ENCODE results near the gene TMEM53.

The TMEM53 gene

DNA sequence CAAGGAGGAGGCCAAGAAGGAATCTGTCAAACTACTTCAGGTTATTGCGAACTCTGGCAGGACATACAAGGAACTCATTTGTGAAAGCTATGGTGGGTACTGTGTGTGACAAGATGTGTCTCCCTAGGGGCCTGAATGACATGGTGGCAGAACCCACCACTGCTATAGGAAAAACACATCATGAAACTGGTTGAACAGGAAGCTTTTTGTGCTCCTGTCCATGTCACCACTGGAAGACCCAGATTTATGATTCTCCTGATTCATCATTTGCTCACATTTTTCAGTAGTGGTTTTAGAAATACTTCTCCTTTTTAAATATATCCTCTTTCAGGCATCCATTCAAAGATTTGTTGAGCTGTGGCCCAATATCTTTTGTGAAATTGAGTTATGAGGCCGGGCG is 23.9 kb upstream of the TMEM53 start:
- no peak for DNase-seq (ENCODE audit: low read depth in 3 of 3)

DNA sequence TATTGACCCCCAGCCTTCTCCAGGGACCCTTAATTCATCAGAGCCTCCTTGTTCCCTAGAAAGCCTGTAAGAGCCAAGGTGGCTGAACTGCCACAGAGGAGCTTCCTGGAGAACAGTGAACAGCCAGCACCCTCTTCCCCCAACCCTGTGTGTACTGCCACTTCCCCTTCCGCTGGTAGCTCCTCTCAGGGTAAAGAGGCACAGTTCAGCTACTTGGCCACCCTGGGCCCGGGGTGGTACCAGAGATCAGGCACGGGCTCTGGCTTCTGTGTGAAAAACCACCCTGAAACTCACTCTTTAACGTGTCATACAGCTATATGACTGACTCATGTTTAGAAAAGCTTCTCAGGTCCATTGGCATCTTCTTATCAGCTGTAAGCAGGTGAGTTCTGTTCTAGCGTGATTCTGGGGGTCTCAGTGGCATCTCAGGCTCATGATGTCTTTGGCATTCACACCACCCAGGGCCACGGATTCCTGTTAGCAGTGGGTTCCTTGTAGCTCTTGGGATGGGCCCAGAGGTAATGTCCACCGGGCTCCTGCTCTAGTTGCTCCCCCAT is 22.6 kb upstream of the TMEM53 start:
- peak in 1 of 3 experiments; percentile 14 for DNase-seq (ENCODE audit: low read depth in 3 of 3)

DNA sequence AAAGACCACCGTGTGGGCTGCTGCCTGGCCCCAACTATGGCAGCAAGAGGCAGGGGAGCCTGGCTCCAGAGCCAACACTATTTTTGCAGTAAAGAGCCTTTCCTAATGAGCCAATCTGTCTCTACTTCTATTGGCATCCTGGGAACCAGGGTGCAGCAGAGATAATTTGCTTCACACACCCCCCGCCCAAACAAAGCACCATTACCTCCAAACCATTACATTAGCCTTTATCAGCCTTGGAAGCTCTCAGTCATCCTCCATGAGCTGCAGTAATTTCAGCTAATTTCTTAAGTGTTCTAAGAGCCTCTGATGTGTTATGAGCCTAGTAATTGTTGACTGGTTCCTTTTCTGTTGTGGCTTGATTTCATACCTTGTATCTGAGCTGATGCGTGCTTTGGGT is 21.8 kb upstream of the TMEM53 start:
- DNase-seq (ENCODE audit: low read depth in 3 of 3): no peak

DNA sequence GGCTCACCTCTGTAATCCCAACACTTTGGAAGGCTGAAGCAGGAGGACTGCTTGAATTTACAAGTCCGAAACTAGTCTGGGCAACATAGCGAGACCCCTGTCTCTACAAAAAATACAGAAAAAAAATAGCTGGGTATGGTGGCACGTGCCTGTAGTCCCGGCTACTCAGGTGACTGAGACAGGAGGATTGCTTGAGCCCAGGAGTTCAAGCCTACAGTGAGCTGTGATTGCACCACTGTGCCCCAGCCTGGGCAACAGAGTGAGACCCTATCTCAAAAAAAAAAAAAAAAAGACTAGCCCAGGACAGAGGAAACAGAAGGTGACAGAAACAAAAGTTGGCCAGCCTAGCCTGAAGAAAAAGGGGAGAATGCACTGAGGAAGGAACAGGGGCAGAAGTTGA is 21.4 kb upstream of the TMEM53 start:
- no peak for DNase-seq (ENCODE audit: low read depth in 3 of 3)

DNA sequence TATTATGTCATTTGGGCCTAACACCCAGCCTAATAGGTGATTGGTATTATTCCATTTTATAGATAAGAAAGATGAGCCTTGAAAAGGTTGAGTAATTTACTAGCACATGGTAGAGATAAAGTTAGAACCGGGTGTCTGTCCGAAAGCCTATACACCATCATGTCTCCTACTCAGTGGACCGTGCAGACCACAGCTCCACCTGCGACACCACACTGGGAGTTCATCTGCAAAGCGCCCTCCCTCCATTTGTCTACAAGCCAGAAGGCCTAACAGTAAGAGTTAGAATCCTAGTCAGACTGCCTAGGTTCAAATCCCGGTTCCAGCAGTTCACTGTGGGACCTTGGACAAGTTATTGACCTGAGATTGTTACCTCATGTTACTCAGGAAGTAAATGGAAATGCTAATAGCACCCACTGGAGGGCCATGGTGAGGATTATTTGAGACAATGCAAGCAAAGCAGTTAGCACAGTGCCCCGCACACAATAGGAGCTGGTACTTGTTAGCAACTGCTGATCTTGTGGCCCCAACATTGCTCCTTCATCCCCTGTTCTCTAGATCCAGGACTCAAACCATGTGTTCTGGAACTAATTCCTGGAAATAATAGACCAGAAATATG is 20.7 kb upstream of the TMEM53 start:
- no peak for DNase-seq (ENCODE audit: low read depth in 3 of 3)

DNA sequence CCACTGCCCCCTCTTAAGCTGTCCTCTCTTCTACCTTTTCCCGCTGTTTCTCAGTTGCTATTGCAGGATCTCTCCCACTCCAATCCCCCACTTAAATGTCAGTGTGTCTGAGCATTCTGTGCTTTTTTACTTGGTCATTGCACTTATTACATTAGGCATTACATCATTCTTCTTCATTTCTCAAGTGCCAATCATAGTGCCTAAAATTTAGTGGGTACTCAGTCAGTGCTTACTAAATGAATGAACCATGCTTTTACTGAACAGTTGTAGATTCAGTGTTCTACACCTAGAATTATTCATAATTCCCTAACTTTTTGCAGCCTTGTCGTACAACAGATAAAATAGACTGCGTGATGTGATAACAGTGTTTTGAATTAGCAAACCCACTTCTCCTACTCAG is 19.6 kb upstream of the TMEM53 start:
- DNase-seq (ENCODE audit: low read depth in 3 of 3): no peak

GRCh38 chr1:44693159-44693558 is 18.9 kb upstream of the TMEM53 start:
- no peak for DNase-seq (ENCODE audit: low read depth in 3 of 3)

DNA sequence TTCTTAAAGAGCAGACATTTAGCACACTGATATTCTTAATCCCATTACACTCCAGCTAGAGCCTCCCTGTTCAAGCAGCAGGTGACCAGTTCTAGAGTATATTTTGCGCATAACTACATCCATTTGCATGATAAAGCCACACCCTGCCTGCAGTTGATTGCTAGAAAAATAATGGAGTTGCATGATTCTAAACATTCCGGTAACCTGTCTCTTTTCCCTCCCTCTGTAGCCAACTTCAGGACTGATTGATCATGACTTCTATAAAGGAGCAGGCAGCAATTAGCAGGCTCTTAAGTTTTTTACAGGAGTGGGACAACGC is 15.1 kb upstream of the TMEM53 start:
- DNase-seq (ENCODE audit: low read depth in 3 of 3): no peak

GRCh38 chr1:44688760-44689446 is 14.6 kb upstream of the TMEM53 start:
- no peak for DNase-seq (ENCODE audit: low read depth in 3 of 3)

GRCh38 chr1:44685881-44686280 is 11.6 kb upstream of the TMEM53 start:
- no peak for DNase-seq (ENCODE audit: low read depth in 3 of 3)

DNA sequence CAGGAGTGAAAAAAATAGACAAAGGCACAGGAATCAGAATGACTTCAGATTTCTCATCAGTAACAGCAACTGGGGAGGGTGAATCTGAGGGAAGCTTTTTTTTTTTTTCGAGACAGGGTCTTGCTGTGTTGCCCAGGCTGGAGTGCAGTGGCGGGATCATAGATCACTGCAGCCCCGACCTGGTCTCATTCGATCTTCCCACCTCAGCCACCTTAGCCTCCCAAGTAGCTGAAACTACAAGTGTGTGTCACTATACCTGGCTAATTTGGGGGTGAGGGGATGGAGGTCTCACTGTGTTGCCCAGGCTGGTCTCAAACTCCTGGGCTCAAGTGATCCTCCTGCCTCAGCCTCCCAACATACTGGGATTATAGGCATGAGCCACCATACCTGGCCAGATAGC is 10.9 kb upstream of the TMEM53 start:
- no peak for DNase-seq (ENCODE audit: low read depth in 3 of 3)

GRCh38 chr1:44684525-44684924 is 10.2 kb upstream of the TMEM53 start:
- no peak for DNase-seq (ENCODE audit: low read depth in 3 of 3)

DNA sequence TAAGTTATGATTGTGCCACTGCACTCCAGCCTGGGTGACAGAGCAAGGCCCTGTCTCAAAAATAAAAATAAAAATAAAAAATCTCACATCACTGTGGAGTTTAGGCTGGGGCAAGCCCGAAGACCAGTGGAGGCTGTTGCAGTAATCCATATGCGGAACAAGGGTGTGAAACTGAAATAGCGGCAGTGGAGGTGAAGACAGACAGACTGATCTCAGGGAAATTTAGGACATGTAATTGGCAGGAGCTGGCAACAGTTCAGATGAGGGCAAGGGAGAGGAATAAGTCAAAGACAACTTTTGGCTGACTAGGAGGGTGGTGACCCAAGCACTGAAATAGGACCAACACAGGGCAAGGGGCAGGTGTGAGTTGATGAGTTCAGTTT is 8.6 kb upstream of the TMEM53 start:
- no peak for DNase-seq (ENCODE audit: low read depth in 3 of 3)

- DNase-seq (ENCODE audit: low read depth in 3 of 3): no peak
Observed at GRCh38 chr1:44681905-44682882, 7.9 kb upstream of the TMEM53 start.

DNA sequence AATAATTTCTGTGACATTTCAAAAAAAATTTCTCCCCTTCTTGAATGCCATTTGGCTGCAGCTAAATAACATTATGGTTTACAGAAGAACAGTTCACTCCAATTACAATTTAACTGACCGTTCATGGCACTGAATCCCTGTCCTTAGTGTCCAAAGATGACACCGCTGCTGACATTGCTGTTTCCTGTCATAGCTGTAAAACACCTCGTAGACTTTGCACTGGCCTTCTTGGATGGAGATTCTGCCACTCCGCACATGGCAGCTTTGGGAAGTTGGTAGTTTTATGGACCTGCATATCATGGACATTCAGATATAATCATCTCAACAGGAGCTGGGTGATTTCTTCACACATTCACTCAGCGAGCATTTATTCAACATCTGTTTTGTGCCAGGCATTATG is 5.2 kb upstream of the TMEM53 start:
- DNase-seq (ENCODE audit: low read depth in 3 of 3): no peak

GRCh38 chr1:44678626-44679025 is 4.3 kb upstream of the TMEM53 start:
- DNase-seq (ENCODE audit: low read depth in 3 of 3): no peak

DNA sequence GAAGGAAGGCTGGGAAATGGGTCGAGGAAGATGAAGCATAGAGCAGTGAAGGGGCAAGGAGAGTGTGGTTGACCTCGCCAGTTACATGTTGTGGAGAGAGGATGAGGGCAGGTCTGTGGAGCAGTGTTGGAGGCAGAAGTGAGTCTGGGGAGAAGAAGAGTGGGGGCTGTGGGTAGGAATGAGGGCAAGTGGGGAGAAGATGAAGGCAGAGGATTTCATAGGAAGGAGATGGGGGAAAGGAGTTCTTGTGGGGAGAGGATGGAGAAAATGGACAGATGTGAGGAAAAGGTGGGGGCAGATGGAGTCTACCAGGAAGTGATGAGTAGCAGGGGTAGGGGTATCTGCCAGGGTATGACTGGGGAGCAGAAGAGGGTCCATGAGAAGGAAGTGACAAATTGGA is 3.8 kb upstream of the TMEM53 start:
- DNase-seq (ENCODE audit: low read depth in 3 of 3): no peak

DNA sequence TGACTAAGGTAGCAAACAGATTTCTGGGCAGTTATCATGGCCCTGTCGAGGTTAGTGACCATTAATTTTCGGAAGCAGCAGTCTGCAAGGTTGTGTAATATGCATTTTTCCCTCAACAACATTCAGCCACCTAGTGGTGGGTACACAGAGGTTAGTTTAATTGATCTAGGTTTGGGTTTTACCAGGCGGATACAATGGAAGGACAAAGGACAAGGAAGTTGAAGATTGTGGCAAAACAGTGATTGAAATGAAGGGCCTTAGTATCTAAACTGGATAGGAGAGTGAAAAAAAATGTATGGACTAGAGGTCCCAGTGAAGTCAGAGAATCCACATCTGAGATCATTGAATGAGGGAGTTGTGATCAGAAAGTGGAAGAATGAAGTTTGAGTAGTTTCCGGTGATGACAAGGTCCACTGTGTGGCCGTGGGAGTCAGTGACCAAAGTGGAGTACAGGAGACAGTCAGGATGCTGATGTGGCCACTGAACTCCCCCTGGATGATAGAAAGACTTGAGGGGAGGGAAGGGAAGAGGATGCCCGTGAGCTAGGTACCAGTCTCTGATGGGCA is 3.0 kb upstream of the TMEM53 start:
- no peak for DNase-seq (ENCODE audit: low read depth in 3 of 3)

GRCh38 chr1:44676484-44677200 is 2.4 kb upstream of the TMEM53 start:
- no peak for DNase-seq (ENCODE audit: low read depth in 3 of 3)

GRCh38 chr1:44675186-44675585 is 905 bp upstream of the TMEM53 start:
- no peak for DNase-seq (ENCODE audit: low read depth in 3 of 3)

DNA sequence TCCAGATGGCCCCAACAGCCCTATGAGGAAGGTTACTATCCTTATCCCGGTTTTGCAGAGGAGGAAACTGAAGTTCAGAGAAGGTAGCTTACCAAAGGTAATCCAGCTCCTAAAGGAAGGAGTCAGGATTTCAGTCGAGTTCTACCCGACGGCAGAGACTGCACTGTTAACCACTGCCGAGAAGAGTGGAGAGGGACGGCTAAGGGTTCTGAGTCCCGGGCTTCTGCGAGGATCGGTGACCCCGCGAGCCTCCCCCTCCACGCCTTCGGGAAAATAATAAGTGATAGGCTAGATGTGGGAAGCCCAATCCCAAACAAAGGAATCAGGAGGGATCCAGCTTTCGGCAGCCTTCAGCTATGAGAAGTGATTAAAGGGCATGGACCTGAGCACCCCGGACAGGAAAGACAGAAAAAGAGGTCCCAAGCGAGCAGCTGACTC is 587 bp downstream of the TMEM53 start:
- DNase-seq (ENCODE audit: low read depth in 3 of 3): no peak

Measured in stimulated activated CD4-positive, alpha-beta T cell treated with anti-CD3 and anti-CD28 coated beads, TNF-alpha, amount 100 ng/mL, for 24 hours (primary cell).